Activated T-helper 2 cell treated with anti-CD3 and anti-CD28 coated beads, Interferon-gamma antibody, Interleukin-2, Interleukin-4, amounts not matched to agents 10 μg/mL and 5 μg/mL and 100 μg/mL, durations not matched to agents 14 hours and 24 hours and 36 hours (primary cell): Measurements from ENCODE around the gene OR2T8. TPM values are rescaled to one million over a fixed set of nuclear protein-coding genes. Genes with fewer than 3 reads are reported as not detected.

ENCODE experiments used
- total RNA-seq: library from RNA; stranded (reverse); gene quantifications from 2 replicates; pipeline ENCODE4 v1.2.3, GENCODE V29; 2022

Gene OR2T8
- total RNA-seq, 1 donor from 2014 or later: not detected

Other genes with a start within 250 kb of the OR2T8 start
- gene OR13G1, start 240.5 kb upstream of the OR2T8 start, total RNA-seq: not detected in 2 replicates
- gene OR6F1, start 203.6 kb upstream of the OR2T8 start, total RNA-seq: not detected in 2 replicates
- not detected in 2 replicates for gene OR14K1, start 181.6 kb upstream of the OR2T8 start, total RNA-seq
- not detected in 2 replicates for gene OR14A2, start 172.1 kb upstream of the OR2T8 start, total RNA-seq
- not detected in 2 replicates for gene OR1C1, start 159.7 kb upstream of the OR2T8 start, total RNA-seq
- gene OR14A16, start 96.1 kb upstream of the OR2T8 start, total RNA-seq: not detected in 2 replicates
- gene OR11L1, start 78.4 kb upstream of the OR2T8 start, total RNA-seq: not detected in 2 replicates
- gene TRIM58, start 63.1 kb upstream of the OR2T8 start, total RNA-seq: 0.30 and 0.48 TPM in 2 replicates
- gene OR2W3, start 24.7 kb upstream of the OR2T8 start, total RNA-seq: not detected in 2 replicates
- not detected in 2 replicates for gene OR2AJ1, start 4.6 kb downstream of the OR2T8 start, total RNA-seq
- gene OR2L8, start 28.6 kb downstream of the OR2T8 start, total RNA-seq: 0.21 TPM in 2 replicates
- not detected in 2 replicates for gene OR2AK2, start 45.0 kb downstream of the OR2T8 start, total RNA-seq
- not detected in 2 replicates for gene OR2L5, start 93.4 kb downstream of the OR2T8 start, total RNA-seq
- gene OR2L2, start 109.8 kb downstream of the OR2T8 start, total RNA-seq: 0.05 and 0.11 TPM in 2 replicates
- not detected in 2 replicates for gene OR2L3, start 126.6 kb downstream of the OR2T8 start, total RNA-seq
- gene OR2L13, start 174.9 kb downstream of the OR2T8 start, total RNA-seq: not detected in 2 replicates
- not detected in 2 replicates for gene OR2M5, start 224.9 kb downstream of the OR2T8 start, total RNA-seq